Subcutaneous abdominal adipose tissue (tissue), 5 donors: ENCODE results near the gene BRAF.
"Not testable (repeated sequence)": the region's sequence is repeated elsewhere in the genome, so short reads cannot be mapped to it uniquely, and the experiment has no call there.

Experiments used
- H3K27ac ChIP-seq: one replicate; pipeline ENCODE4 v1.7.0; 2013; ENCODE audit warnings: low read depth, mild to moderate bottlenecking, inconsistent platforms, low read length, moderate library complexity
- H3K27me3 ChIP-seq, 5 donors: one replicate each; pipeline ENCODE4 v1.7.0; 2013; ENCODE audit warnings: low read length in 5 of 5, inconsistent platforms in 1 of 5; ENCODE audit not compliant: control insufficient read depth in 5 of 5, insufficient read depth in 4 of 5
- H3K36me3 ChIP-seq, 5 donors: one replicate each; pipeline ENCODE4 v1.7.0; 2013; ENCODE audit warnings: low read length in 5 of 5; ENCODE audit not compliant: control insufficient read depth in 5 of 5, insufficient read depth in 5 of 5
- H3K4me1 ChIP-seq, 5 donors: one replicate each; pipeline ENCODE4 v1.7.0; 2013; ENCODE audit warnings: low read length in 5 of 5, mild to moderate bottlenecking in 3 of 5, moderate library complexity in 1 of 5; ENCODE audit not compliant: control insufficient read depth in 5 of 5, insufficient read depth in 5 of 5
- H3K4me3 ChIP-seq, 5 donors: one replicate each; pipeline ENCODE4 v1.7.0; 2013; ENCODE audit warnings: low read length in 5 of 5, low read depth in 1 of 5
- H3K9ac ChIP-seq, 5 donors: one replicate each; pipeline ENCODE4 v1.7.0; 2013; ENCODE audit warnings: low read length in 5 of 5, mild to moderate bottlenecking in 4 of 5, moderate library complexity in 3 of 5
- H3K9me3 ChIP-seq, 5 donors: one replicate each; pipeline ENCODE4 v1.7.0; 2013; ENCODE audit warnings: low read length in 5 of 5; ENCODE audit not compliant: control insufficient read depth in 5 of 5
- donor health status: healthy.
- donor health status: healthy.
- donor health status: healthy.
- donor health status: healthy.
- donor health status: healthy.

BRAF gene

DNA sequence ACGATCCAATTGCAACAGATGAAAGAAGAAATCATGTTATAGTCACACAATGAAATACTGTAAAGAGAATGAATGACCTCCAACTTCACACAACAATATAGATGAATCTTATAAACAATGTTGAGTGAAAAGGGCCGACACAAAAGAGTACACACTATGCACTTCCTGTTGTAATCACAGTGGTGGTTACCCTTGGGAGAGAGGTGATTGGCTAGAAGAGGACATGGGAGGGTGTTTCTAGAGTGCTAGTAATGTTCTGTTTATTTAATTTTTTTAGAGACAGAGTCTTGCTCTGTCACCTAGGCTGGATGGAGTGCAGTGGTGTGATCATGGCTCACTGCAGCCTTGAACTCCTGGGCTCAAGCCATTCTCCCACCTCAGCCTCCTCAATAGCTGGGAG lies 145.8 kb downstream of the BRAF start:
- H3K36me3 ChIP-seq, result peaks cover 33 to 64% (median 58%) of the 10 kb centered on the region in 5 donors
- no peak overlapping the region for H3K27ac ChIP-seq
- H3K4me3 ChIP-seq, result no peak overlapping the region
- no peaks in the 10 kb centered on the region for H3K4me1 ChIP-seq
- no peaks in the 10 kb centered on the region for H3K9me3 ChIP-seq
- no peak overlapping the region for H3K9ac ChIP-seq
- H3K27me3 ChIP-seq, result no peaks in the 10 kb centered on the region

DNA sequence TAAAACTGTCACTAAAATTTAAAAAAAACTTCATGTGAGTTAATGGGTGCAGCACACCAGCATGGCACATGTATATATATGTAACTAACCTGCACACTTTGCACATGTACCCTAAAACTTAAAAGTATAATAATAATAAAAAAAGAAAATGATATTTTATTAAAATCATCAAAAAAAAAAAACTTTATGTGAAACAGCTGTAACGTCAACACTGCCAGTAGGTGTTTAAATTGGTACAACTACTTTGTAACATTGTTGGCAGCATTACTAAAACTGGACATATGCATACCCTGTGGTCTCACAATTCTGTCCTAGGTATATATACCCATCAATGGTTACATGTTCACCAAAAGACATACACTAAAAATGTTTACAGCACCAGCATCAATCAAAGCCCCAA lies 146.2 kb downstream of the BRAF start:
- Histone ChIP-seq H3K4me1 (no peaks in the 10 kb centered on the region), H3K27ac (no peak overlapping the region), H3K9ac (no peak overlapping the region), H3K27me3 (no peaks in the 10 kb centered on the region), H3K36me3 (peaks cover 34 to 64% (median 58%) of the 10 kb centered on the region in 5 donors), H3K4me3 (no peak overlapping the region), H3K9me3 (no peaks in the 10 kb centered on the region)

- no peaks in the 10 kb centered on the region for H3K27me3 ChIP-seq
- no peak overlapping the region for H3K4me3 ChIP-seq
- H3K9me3 ChIP-seq, result no peaks in the 10 kb centered on the region
- H3K4me1 ChIP-seq, result no peaks in the 10 kb centered on the region
- no peak overlapping the region for H3K9ac ChIP-seq
- H3K36me3 ChIP-seq, result peaks cover 32 to 61% (median 54%) of the 10 kb centered on the region in 5 donors
- H3K27ac ChIP-seq, result no peak overlapping the region
These were observed 150.4 kb downstream of the BRAF start for GRCh38 chr7:140774371-140774770.

- no peak overlapping the region for H3K9ac ChIP-seq
- H3K9me3 ChIP-seq, result no peaks in the 10 kb centered on the region
- H3K36me3 ChIP-seq, result peaks cover 36 to 61% (median 50%) of the 10 kb centered on the region in 5 donors
- no peaks in the 10 kb centered on the region for H3K27me3 ChIP-seq
- no peaks in the 10 kb centered on the region for H3K4me1 ChIP-seq
- no peak overlapping the region for H3K4me3 ChIP-seq
- H3K27ac ChIP-seq, result no peak overlapping the region
These were observed 151.6 kb downstream of the BRAF start for GRCh38 chr7:140773104-140773503.

- Histone ChIP-seq H3K4me3 (no peak overlapping the region), H3K27me3 (no peaks in the 10 kb centered on the region), H3K27ac (no peak overlapping the region), H3K9ac (no peak overlapping the region), H3K9me3 (no peaks in the 10 kb centered on the region), H3K4me1 (no peaks in the 10 kb centered on the region), H3K36me3 (peaks cover 35 to 60% (median 47%) of the 10 kb centered on the region in 5 donors)
These were observed 152.9 kb downstream of the BRAF start for GRCh38 chr7:140771826-140772225.

DNA sequence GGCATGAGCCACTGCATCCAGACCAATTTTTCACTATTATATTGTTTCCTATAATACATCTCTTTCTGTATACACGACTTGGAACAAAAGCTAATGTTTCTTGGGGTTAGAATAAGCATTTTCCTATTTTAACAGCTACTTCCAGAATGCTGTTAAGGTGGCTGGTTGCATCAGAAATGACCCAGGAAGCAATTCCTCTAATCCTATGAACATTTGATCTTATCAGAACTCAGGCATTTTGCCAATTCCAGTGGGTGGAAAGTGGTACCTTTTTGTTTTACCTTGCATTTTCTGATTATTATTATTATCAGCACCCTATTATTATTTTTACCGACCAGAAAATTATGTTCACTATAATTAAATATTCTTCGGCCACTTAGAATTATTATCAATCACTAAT lies 154.9 kb downstream of the BRAF start:
- H3K27ac ChIP-seq, result no peak overlapping the region
- H3K4me3 ChIP-seq, result no peak overlapping the region
- H3K36me3 ChIP-seq, result peaks cover 30 to 46% (median 33%) of the 10 kb centered on the region in 5 donors
- H3K4me1 ChIP-seq, result no peaks in the 10 kb centered on the region
- no peaks in the 10 kb centered on the region for H3K9me3 ChIP-seq
- H3K9ac ChIP-seq, result no peak overlapping the region
- H3K27me3 ChIP-seq, result no peaks in the 10 kb centered on the region

DNA sequence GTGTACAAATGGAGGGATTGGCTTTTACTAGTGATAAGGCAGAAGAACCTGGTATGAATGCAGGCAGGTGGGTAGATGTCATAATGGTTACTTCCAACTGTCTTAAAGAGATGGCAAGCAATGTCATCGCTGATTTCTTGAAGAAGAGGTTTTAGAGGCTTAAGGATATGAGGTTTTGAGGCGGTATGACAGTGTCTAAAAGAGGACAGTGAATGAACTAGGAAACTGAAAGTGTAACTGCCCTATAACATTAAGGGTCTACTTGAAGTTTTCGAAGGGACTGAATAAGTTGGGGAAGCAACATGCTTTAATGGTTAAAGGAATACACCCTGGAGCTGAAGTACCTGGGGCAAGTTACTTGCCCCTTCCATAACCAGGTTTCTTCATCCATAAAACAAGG lies 157.3 kb downstream of the BRAF start:
- H3K9ac ChIP-seq, result no peak overlapping the region
- H3K9me3 ChIP-seq, result no peaks in the 10 kb centered on the region
- H3K4me3 ChIP-seq, result no peak overlapping the region
- H3K36me3 ChIP-seq, result peaks cover 15 to 32% (median 18%) of the 10 kb centered on the region in 5 donors
- no peaks in the 10 kb centered on the region for H3K4me1 ChIP-seq
- H3K27ac ChIP-seq, result no peak overlapping the region
- H3K27me3 ChIP-seq, result no peaks in the 10 kb centered on the region

- not testable (repeated sequence) for H3K9me3 ChIP-seq
These were observed 159.3 kb downstream of the BRAF start for GRCh38 chr7:140765441-140765840.

DNA sequence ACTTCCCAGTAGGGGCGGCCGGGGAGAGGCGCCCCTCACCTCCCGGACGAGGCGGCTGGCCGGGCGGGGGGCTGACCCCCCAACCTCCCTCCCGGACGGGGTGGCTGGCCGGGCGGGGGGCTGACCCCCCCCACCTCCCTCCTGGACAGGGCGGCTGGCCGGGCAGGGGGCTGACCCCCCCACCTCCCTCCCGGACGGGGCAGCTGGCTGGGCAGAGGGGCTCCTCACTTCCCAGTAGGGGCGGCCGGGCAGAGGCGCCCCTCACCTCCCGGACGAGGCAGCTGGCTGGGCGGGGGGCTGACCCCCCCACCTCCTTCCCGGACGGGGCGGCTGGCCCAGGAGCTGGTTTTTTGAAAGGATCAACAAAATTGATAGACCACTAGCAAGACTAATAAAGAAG lies 161.6 kb downstream of the BRAF start:
- not testable (repeated sequence) for H3K27ac ChIP-seq, H3K9me3 ChIP-seq, H3K4me1 ChIP-seq, H3K9ac ChIP-seq, H3K4me3 ChIP-seq, H3K27me3 ChIP-seq
- H3K36me3 ChIP-seq, result peaks cover 4 to 13% (median 9%) of the 10 kb centered on the region in 5 donors

More at GRCh38 chr7:140765441-140765840, 159.3 kb downstream of the BRAF start:
- not testable (repeated sequence) for H3K4me1 ChIP-seq, H3K4me3 ChIP-seq, H3K27ac ChIP-seq, H3K9ac ChIP-seq, H3K27me3 ChIP-seq
- peaks cover 5 to 18% (median 14%) of the 10 kb centered on the region in 5 donors for H3K36me3 ChIP-seq

GRCh38 chr7:140761375-140761774 lies 163.4 kb downstream of the BRAF start:
- H3K36me3 ChIP-seq, H3K4me3 ChIP-seq, H3K27me3 ChIP-seq: not testable (repeated sequence)

GRCh38 chr7:140754506-140754905 lies 170.2 kb downstream of the BRAF start:
- Histone ChIP-seq H3K9me3 (no peaks in the 10 kb centered on the region), H3K4me1 (no peaks in the 10 kb centered on the region), H3K27me3 (no peaks in the 10 kb centered on the region), H3K4me3 (no peak overlapping the region), H3K36me3 (peaks cover 2 to 13% (median 13%) of the 10 kb centered on the region in 5 donors), H3K27ac (no peak overlapping the region), H3K9ac (no peak overlapping the region)

More at GRCh38 chr7:140761375-140761774, 163.4 kb downstream of the BRAF start:
- H3K9ac ChIP-seq, H3K4me1 ChIP-seq, H3K27ac ChIP-seq, H3K9me3 ChIP-seq: not testable (repeated sequence)
